PFSK-1 (cell line): ENCODE data around the gene RERG.

Source experiments
- FOXP2 ChIP-seq: optimal IDR thresholded peaks from 2 replicates; pipeline ENCODE3; 2011; ENCODE audit warnings: borderline replicate concordance, control low read depth, inconsistent platforms; ENCODE audit not compliant: insufficient read depth; ENCODE audit errors: extremely low read length, extremely low read depth
- POLR2AphosphoS5 ChIP-seq: IDR thresholded peaks from 2 replicates; pipeline ENCODE4 v1.6.1; 2012; ENCODE audit warnings: low read depth, mild to moderate bottlenecking, control low read depth, low read length, moderate library complexity
- REST ChIP-seq, 2 experiments: IDR thresholded peaks; 2 replicates each; pipeline versions ENCODE4 v1.6.1 to v1.8.0; 2011 to 2012; ENCODE audit warnings: low read depth in 2 of 2, low read length in 2 of 2, control low read depth in 1 of 2, inconsistent platforms in 1 of 2, mild to moderate bottlenecking in 1 of 2, moderate library complexity in 1 of 2; ENCODE audit not compliant: insufficient read depth in 1 of 2
- SIN3A ChIP-seq: IDR thresholded peaks from 2 replicates; pipeline ENCODE4 v1.6.1; 2012; ENCODE audit warnings: mild to moderate bottlenecking, low read length, moderate library complexity, borderline replicate concordance; ENCODE audit not compliant: insufficient read depth
- TAF1 ChIP-seq: IDR thresholded peaks from 2 replicates; pipeline ENCODE4 v1.6.1; 2012; ENCODE audit warnings: low read length, control low read depth, borderline replicate concordance; ENCODE audit not compliant: insufficient read depth

Gene RERG

GRCh38 chr12:15172060-15172822 is 49.0 kb downstream of the RERG start:
- TF ChIP-seq FOXP2 (no peak), POLR2AphosphoS5 (no peak), TAF1 (no peak), REST (IDR thresholded peaks at IDR 0.05; ENCODE audit: insufficient read depth in 1 of 2, low read depth in 2 of 2, low read length in 2 of 2) (no peak), SIN3A (no peak)

GRCh38 chr12:15171012-15171655 is 50.1 kb downstream of the RERG start:
- TF ChIP-seq FOXP2, result no peak
- no peak for TF ChIP-seq TAF1

- TF ChIP-seq REST (IDR thresholded peaks at IDR 0.05; ENCODE audit: insufficient read depth in 1 of 2, low read depth in 2 of 2, low read length in 2 of 2) (no peak), FOXP2 (no peak), POLR2AphosphoS5 (no peak), SIN3A (no peak), TAF1 (no peak)
These were observed 53.1 kb downstream of the RERG start for GRCh38 chr12:15168026-15168678.

DNA sequence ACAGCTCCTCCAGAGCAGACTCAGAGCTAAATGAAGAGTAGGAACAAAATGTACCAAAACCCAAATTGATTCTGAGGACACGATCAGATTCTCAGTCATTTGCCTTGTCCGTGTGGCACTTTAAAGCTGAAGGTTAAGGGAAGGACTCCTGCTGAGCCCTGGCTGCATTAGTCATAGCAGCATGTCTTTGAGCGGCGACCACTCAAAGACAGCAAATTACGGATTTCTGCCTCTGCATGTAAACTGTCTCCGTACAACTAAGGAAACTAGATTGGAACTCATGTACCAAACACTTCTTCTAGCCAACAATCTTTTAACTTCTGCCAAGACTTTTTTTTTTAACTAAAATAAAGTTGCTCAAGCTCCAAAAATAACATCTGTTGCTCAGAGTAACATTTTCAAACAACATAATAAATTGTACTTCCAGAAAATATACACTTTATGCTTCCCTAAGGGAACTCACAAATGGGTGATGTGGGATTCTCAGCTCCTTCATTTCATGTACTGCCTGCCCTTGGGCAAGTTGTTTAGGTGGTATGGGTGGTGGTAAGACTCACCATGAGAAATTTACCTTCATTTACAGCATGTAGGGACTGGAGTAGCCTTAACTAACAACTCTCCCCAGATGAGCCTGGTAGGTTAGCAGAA is 56.1 kb downstream of the RERG start:
- TF ChIP-seq REST (IDR thresholded peaks at IDR 0.05; ENCODE audit: insufficient read depth in 1 of 2, low read depth in 2 of 2, low read length in 2 of 2) (0 out of 4 replicates have a peak, but pooled peaks of 1 of the 2 experiments have one; percentile 15), FOXP2 (no peak)

DNA sequence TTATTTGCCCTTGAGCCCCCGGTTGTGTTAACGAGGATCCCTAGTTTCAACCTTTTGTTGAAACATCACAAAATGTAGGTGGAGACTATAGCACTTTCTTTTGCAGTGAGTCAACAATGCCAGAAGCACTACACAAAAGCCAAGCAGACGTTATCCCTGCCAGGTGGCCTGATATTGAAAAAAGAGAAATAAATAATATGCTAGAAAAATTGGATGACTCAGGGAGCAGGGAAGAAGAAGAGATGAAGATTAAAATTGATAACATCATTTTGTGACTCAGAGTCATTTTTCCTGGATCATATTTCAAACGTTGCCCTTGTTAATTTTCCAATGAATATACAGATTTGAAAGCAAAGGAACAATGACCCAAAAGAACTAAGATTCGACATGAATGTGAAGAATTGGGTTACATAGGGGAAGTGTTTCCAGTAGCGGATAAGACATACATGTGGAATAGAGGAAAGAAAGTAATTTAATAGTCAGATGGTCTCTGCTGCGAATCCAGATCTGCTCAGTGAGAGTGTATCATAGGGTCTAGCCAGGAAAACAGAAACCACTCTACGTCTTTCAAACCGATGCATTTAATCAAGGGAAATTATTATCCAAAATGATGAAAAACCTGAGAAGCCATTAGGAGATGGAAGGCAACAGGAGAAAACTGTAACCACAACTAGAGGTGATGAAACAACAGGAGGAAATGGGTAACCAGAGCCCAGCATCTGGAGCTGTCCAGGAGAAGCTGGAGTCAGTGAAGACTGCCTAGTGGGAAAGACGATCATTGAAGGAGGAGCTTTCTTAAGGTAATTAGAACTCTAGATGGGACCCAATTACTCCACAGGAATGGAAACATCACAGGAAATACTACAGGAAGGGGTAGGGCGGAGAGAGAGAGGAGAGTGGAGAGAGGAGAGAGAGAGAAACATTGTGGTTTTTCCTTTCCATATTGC is 57.9 kb downstream of the RERG start:
- TF ChIP-seq POLR2AphosphoS5 (no peak), TAF1 (no peak), FOXP2 (no peak), SIN3A (no peak), REST (IDR thresholded peaks at IDR 0.05; ENCODE audit: insufficient read depth in 1 of 2, low read depth in 2 of 2, low read length in 2 of 2) (peak; percentile 72 to 90; a peak in 3 of 4 replicates)
